Astrocyte of the spinal cord (primary cell): Measurements from ENCODE around the gene GABRB3.

Experiments used
- DNase-seq: peaks from one replicate; pipeline ENCODE4 v3.0.0; 2011; ENCODE audit warnings: low read depth, low spot score
- H3K4me3 ChIP-seq: 2 replicates; pipeline ENCODE4 v1.5.1; 2011; ENCODE audit warnings: low read depth, mild to moderate bottlenecking, low read length, moderate library complexity
- in situ Hi-C: cut with HindIII; loops from 2 replicates; pipeline ENCODE4 v1.10.0; 2017; ENCODE audit warnings: low sequenced_read_pairs
- TF ChIP-seq, protein P1 (sequence below): IDR thresholded peaks from 2 replicates; pipeline ENCODE4 v1.5.1; 2012; ENCODE audit warnings: low read depth, mild to moderate bottlenecking, low read length, inconsistent platforms

Gene GABRB3

DNA sequence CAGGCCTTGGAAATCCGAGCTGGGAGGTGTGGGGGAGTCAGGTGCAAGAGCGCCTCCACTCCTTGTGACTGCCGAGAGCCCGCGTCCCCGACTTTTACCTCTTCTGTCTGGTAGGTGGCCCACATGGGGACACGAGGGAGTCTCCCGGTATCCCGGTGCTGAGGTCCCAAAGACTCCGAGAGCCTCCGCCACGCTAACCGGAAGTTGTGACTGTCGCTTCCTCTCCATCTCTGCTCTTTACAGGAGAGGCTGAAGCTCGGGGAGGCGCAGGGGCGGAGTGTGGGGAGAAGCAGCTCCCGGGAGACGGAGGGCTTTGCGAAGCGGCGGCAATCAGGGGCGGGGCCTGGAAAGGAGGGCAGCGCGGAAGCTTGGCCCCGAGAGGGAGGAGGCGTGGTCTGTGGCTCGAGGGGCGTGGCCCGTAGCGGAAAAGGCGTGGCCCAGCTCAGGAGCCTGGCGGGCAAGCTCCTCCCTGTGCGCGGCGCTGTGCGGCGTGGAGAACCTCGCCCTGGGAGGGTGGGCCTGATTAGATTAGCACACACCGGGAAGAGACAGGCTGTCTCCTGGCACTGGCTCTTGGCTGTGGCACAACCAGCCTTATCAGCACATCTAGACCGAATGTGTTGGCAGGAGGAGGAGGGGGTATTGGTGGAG, 143.9 kb downstream of the GABRB3 start:
- H3K4me3 ChIP-seq, result no peak overlapping the region
- in situ Hi-C loops, result no loop called here
- TF ChIP-seq, protein P1, sequence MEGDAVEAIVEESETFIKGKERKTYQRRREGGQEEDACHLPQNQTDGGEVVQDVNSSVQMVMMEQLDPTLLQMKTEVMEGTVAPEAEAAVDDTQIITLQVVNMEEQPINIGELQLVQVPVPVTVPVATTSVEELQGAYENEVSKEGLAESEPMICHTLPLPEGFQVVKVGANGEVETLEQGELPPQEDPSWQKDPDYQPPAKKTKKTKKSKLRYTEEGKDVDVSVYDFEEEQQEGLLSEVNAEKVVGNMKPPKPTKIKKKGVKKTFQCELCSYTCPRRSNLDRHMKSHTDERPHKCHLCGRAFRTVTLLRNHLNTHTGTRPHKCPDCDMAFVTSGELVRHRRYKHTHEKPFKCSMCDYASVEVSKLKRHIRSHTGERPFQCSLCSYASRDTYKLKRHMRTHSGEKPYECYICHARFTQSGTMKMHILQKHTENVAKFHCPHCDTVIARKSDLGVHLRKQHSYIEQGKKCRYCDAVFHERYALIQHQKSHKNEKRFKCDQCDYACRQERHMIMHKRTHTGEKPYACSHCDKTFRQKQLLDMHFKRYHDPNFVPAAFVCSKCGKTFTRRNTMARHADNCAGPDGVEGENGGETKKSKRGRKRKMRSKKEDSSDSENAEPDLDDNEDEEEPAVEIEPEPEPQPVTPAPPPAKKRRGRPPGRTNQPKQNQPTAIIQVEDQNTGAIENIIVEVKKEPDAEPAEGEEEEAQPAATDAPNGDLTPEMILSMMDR, result no peak

DNA sequence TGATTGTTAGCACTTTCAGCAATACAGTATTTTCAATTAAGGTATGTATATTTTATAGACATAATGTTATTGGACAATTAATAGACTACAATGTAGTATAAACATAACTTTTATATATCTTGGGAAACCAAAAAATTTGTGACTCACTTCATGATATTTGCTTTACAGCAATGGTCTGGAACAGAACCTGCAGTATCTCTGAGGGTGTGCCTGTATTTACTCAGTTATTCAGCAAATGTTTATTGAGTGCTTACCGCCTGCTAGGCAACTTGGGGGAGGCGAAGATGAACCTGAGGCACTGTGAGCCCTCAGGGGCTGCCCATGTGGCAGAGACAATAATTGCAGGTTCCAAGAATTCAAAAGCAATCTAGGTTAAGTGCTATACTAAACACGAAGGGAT, 144.8 kb downstream of the GABRB3 start:
- TF ChIP-seq, protein P1, result no peak
- no peak overlapping the region for H3K4me3 ChIP-seq
- in situ Hi-C loops, result no loop called here
- no peak for DNase-seq

More for the DNA sequence above, 143.9 kb downstream of the GABRB3 start:
- DNase-seq, result no peak

- DNase-seq, result no peak
- no peak overlapping the region for H3K4me3 ChIP-seq
- in situ Hi-C loops, result no loop called here
- TF ChIP-seq, protein P1, result no peak
Observed at GRCh38 chr15:26624128-26624527, 148.7 kb downstream of the GABRB3 start.

GRCh38 chr15:26623071-26623470, 149.8 kb downstream of the GABRB3 start:
- no peak overlapping the region for H3K4me3 ChIP-seq
- TF ChIP-seq, protein P1, result no peak
- DNase-seq, result no peak
- in situ Hi-C loops, result no loop called here

- no peak for DNase-seq
- in situ Hi-C loops, result no loop called here
- H3K4me3 ChIP-seq, result no peak overlapping the region
- TF ChIP-seq, protein P1, result no peak
Observed at GRCh38 chr15:26621816-26622215, 151.1 kb downstream of the GABRB3 start.

- in situ Hi-C loops, result no loop called here
- no peak overlapping the region for H3K4me3 ChIP-seq
- no peak for DNase-seq
- TF ChIP-seq, protein P1, result no peak
Observed at GRCh38 chr15:26620528-26621458, 152.1 kb downstream of the GABRB3 start.
